Naive thymus-derived CD4-positive, alpha-beta T cell (primary cell): Measurements from ENCODE around the gene MSH6. TPM values are rescaled to one million over a fixed set of nuclear protein-coding genes. Genes with fewer than 3 reads are reported as not detected.

Experiments used
- ATAC-seq: fragments of 150-1000 bp; cut with Tn5 transposase; 2 replicates; pipeline ENCODE4 v1.10.0; 2021; ENCODE audit warnings: mild to moderate bottlenecking, moderate library complexity
- CTCF ChIA-PET: fragments of 350-600 bp; sonication (Branson Sonifier 250); formaldehyde crosslinking; loops from one replicate; lab custom pipeline; 2021; ENCODE audit warnings: antibody characterized with exemption; lab: Charles Lee
- POLR2A ChIA-PET: fragments of 350-600 bp; sonication (Branson Sonifier 250); formaldehyde crosslinking; loops from one replicate; lab custom pipeline; 2021; ENCODE audit warnings: antibody characterized with exemption, inconsistent platforms; lab: Charles Lee
- DNase-seq, 9 donors: peaks; one replicate each; pipeline versions ENCODE4 v3.0.0 to v3.0.0-alpha.2; 2020 to 2022; ENCODE audit warnings: mixed read lengths in 1 of 9
- H3K27ac ChIP-seq: one replicate; pipeline ENCODE4 v1.7.0; 2013; ENCODE audit warnings: mild to moderate bottlenecking, low read depth, low read length, moderate library complexity
- H3K27me3 ChIP-seq, 2 donors: one replicate each; pipeline ENCODE4 v1.7.0; 2013; ENCODE audit warnings: low read length in 2 of 2, mild to moderate bottlenecking in 2 of 2, moderate library complexity in 2 of 2; ENCODE audit not compliant: control insufficient read depth in 2 of 2, insufficient read depth in 2 of 2
- H3K36me3 ChIP-seq, 3 experiments: 1 replicate in 2 of 3; 2 replicates in 1 of 3; pipeline ENCODE4 v1.7.0; 2013; ENCODE audit warnings: low read length in 3 of 3, mild to moderate bottlenecking in 3 of 3, moderate library complexity in 1 of 3; ENCODE audit not compliant: insufficient read depth in 3 of 3, control insufficient read depth in 2 of 3
- H3K4me1 ChIP-seq, 2 donors: one replicate each; pipeline ENCODE4 v1.7.0; 2013; ENCODE audit warnings: low read length in 2 of 2, mild to moderate bottlenecking in 2 of 2, moderate library complexity in 1 of 2; ENCODE audit not compliant: control insufficient read depth in 2 of 2, insufficient read depth in 2 of 2
- H3K4me3 ChIP-seq: 2 replicates; pipeline ENCODE4 v1.7.0; 2013; ENCODE audit warnings: mild to moderate bottlenecking, low read length
- H3K9me3 ChIP-seq, 3 experiments: 1 replicate in 2 of 3; 2 replicates in 1 of 3; pipeline ENCODE4 v1.7.0; 2013; ENCODE audit warnings: low read length in 3 of 3; ENCODE audit not compliant: control insufficient read depth in 2 of 3
- H3K27ac Mint-ChIP-seq, 9 donors: one replicate each; pipeline ENCODE4 v1.8.0; 2020 to 2022; ENCODE audit warnings: mixed read lengths in 9 of 9, mild to moderate bottlenecking in 8 of 9, moderate library complexity in 5 of 9, inconsistent platforms in 2 of 9
- H3K27me3 Mint-ChIP-seq, 5 donors: one replicate each; pipeline ENCODE4 v1.8.0; 2021 to 2022; ENCODE audit warnings: mixed read lengths in 5 of 5, mild to moderate bottlenecking in 1 of 5
- H3K36me3 Mint-ChIP-seq, 5 donors: one replicate each; pipeline ENCODE4 v1.8.0; 2020 to 2022; ENCODE audit warnings: mixed read lengths in 5 of 5, mild to moderate bottlenecking in 3 of 5, inconsistent platforms in 1 of 5
- H3K4me1 Mint-ChIP-seq, 7 donors: one replicate each; pipeline ENCODE4 v1.8.0; 2020 to 2022; ENCODE audit warnings: mixed read lengths in 7 of 7, mild to moderate bottlenecking in 3 of 7, inconsistent platforms in 1 of 7
- H3K4me3 Mint-ChIP-seq, 10 donors: one replicate each; pipeline ENCODE4 v1.8.0; 2020 to 2022; ENCODE audit warnings: mild to moderate bottlenecking in 10 of 10, mixed read lengths in 10 of 10, moderate library complexity in 6 of 10, inconsistent platforms in 2 of 10
- H3K9me3 Mint-ChIP-seq, 11 donors: one replicate each; pipeline ENCODE4 v1.8.0; 2020 to 2022; ENCODE audit warnings: mixed read lengths in 11 of 11, mild to moderate bottlenecking in 4 of 11, inconsistent platforms in 1 of 11, moderate library complexity in 1 of 11
- intact Hi-C, 2 donors: fragments of 100-400 bp; cut with micrococcal nuclease; formaldehyde crosslinking; loops; one replicate each; pipeline ENCODE4 v1.15.1; 2023
- polyA plus RNA-seq, 2 donors: library from polyadenylated mRNA; unstranded; fragments of 300-500 nt; fragmentation: Illumina TruSeq; gene quantifications; one replicate each; pipeline ENCODE4 v1.2.3, GENCODE V29; 2021
- total RNA-seq, 6 experiments: library from RNA in 5 of 6; stranded (reverse) in 5 of 6; gene quantifications; 1 replicate in 5 of 6; 2 replicates in 1 of 6; pipeline ENCODE4 v1.2.3 and lab custom pipeline; 2021 to 2026

MSH6 gene
- total and polyA plus RNA-seq, 7 experiments from 2014 or later = 20.5 to 82.3 (median 41.6) TPM

DNA sequence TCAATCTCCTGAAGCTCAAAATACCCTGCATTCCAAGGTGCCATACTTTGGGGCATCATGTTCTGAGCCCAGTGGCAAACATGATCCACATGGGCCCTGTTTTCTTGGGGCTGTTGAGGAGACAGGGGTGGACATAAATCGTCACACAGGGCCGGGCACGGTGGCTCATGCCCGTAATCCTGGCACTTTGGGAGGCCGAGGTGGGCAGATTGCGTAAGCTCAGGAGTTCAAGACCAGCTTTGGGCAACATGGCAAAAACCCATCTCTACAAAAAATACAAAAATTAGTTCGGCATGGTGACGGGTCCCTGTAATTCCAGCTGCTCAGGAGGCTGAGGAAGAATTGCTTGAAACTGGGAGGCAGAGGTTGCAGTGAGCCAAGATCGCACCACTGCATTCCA, 13.6 kb upstream of the MSH6 start:
- peaks cover 0 to 3% (median 0%) of the 10 kb centered on the region in 5 donors for H3K36me3 Mint-ChIP-seq
- peak overlapping the region in 1 of 9 donors; percentile 36 for H3K27ac Mint-ChIP-seq
- no peaks in the 10 kb centered on the region for H3K9me3 ChIP-seq
- ChIA-PET POLR2A (interaction anchor here (0.6 kb wide), 1 partner anchor 138 kb away, joined by 3 read pairs; no protein-coding TSS in a partner anchor), CTCF (interaction anchor here (1.0 to 5.1 kb wide), 2 partner anchors 433 to 448 kb away, joined by 4 to 83 read pairs; no protein-coding TSS in a partner anchor)
- ATAC-seq (no peak), DNase-seq (no peak)
- H3K4me1 Mint-ChIP-seq = peaks cover 0 to 8% (median 4%) of the 10 kb centered on the region in 7 donors
- no peaks in the 10 kb centered on the region for H3K27me3 ChIP-seq
- no peak overlapping the region for H3K4me3 ChIP-seq
- peaks cover 0 to 5% (median 0%) of the 10 kb centered on the region in 5 donors for H3K27me3 Mint-ChIP-seq
- no peak overlapping the region for H3K27ac ChIP-seq
- H3K4me3 Mint-ChIP-seq = no peak overlapping the region
- intact Hi-C loops = loop anchor here (5.0 kb wide), 2 partner anchors 247 to 382 kb away; no protein-coding TSS in a partner anchor
- peaks cover 0 to 3% (median 0%) of the 10 kb centered on the region in 11 donors for H3K9me3 Mint-ChIP-seq
- no peaks in the 10 kb centered on the region for H3K36me3 ChIP-seq
- no peaks in the 10 kb centered on the region for H3K4me1 ChIP-seq

DNA sequence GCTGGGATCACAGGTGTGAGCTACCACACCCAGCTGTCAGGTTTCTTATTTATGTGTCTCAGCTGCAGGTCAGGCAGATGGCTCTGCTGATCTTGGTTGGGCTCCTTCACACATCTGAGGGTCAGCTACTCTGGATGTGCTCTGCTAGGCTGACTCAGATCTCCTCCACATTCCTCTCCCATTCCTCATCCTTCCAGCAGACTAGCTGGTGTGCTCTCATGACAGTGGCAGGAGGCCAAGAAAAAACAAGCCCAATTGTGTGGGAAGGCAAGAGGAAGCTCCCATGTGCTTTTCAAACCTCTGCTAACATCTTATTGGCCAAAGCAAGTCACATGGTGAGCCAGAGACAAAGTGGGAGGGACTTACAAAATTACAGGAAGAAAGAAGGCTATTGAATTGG, 11.7 kb upstream of the MSH6 start:
- ATAC-seq (no peak), DNase-seq (no peak)
- Mint-ChIP-seq H3K36me3 (peaks cover 0 to 3% (median 0%) of the 10 kb centered on the region in 5 donors), H3K9me3 (peaks cover 0 to 3% (median 0%) of the 10 kb centered on the region in 11 donors), H3K4me3 (no peak overlapping the region), H3K27me3 (peaks cover 0 to 13% (median 0%) of the 10 kb centered on the region in 5 donors), H3K27ac (no peak overlapping the region), H3K4me1 (peaks cover 0 to 12% (median 4%) of the 10 kb centered on the region in 7 donors)
- no peaks in the 10 kb centered on the region for H3K27me3 ChIP-seq
- no peak overlapping the region for H3K4me3 ChIP-seq
- CTCF ChIA-PET = interaction anchor here (0.5 to 1.4 kb wide), 2 partner anchors 11 to 412 kb away, joined by 3 read pairs; no protein-coding TSS in a partner anchor
- intact Hi-C loops = no loop called here
- POLR2A ChIA-PET = no interaction called here
- H3K9me3 ChIP-seq = no peaks in the 10 kb centered on the region
- H3K36me3 ChIP-seq = no peaks in the 10 kb centered on the region
- no peaks in the 10 kb centered on the region for H3K4me1 ChIP-seq
- no peak overlapping the region for H3K27ac ChIP-seq

DNA sequence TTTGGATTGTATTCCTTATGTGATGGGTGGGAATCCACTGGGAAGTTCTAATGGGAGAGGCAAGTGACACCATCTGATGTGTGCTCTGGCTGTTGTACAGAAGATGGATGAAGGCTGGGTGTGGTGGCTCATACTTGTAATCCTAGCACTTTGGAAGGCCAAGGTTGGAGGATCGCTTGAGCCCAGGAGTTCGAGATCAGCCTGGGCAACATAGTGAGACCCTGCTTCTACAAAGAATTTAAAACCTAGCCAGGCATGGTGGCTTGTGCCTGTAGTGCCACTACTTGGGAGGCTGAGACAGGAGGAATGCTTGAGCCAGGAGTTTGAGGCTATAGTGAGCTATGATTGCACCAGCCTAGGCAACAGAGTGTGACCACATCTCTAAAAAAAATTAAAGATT, 10.6 kb upstream of the MSH6 start:
- Histone ChIP-seq H3K27me3 (no peaks in the 10 kb centered on the region), H3K27ac (no peak overlapping the region), H3K36me3 (no peaks in the 10 kb centered on the region), H3K4me1 (no peaks in the 10 kb centered on the region), H3K9me3 (no peaks in the 10 kb centered on the region), H3K4me3 (no peak overlapping the region)
- CTCF ChIA-PET = no interaction called here
- peaks cover 0 to 3% (median 0%) of the 10 kb centered on the region in 11 donors for H3K9me3 Mint-ChIP-seq
- intact Hi-C loops = no loop called here
- peaks cover 0 to 12% (median 4%) of the 10 kb centered on the region in 7 donors for H3K4me1 Mint-ChIP-seq
- H3K36me3 Mint-ChIP-seq = peaks cover 0 to 3% (median 0%) of the 10 kb centered on the region in 5 donors
- DNase-seq (no peak), ATAC-seq (no peak)
- H3K27ac Mint-ChIP-seq = no peak overlapping the region
- POLR2A ChIA-PET = no interaction called here
- peaks cover 0 to 13% (median 0%) of the 10 kb centered on the region in 5 donors for H3K27me3 Mint-ChIP-seq
- no peak overlapping the region for H3K4me3 Mint-ChIP-seq

DNA sequence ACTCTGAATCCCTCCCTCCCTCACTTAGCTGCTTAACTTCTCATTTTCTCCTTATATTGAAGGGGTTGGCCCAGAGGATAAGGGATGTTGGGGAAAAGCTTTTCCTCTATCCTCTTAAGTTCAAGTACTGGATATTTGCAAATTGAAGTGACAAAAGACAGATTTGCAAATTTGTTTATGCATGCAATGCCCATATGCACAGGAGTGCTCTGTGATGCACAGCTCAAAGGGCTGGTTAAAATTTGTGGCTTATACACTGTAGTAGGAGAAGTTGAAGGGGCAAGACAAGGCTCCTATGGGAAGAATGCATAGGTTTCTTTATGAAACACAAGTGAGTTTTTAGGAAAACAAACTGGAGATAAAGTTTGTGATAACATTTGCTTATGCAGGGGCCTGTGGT, 8.4 kb upstream of the MSH6 start:
- H3K9me3 ChIP-seq = no peaks in the 10 kb centered on the region
- peaks cover 0 to 12% (median 0%) of the 10 kb centered on the region in 7 donors for H3K4me1 Mint-ChIP-seq
- POLR2A ChIA-PET = interaction anchor here (0.5 kb wide), 1 partner anchor 872 kb away, joined by 7 read pairs; no protein-coding TSS in a partner anchor
- no peak overlapping the region for H3K27ac ChIP-seq
- peaks cover 0 to 17% (median 0%) of the 10 kb centered on the region in 5 donors for H3K27me3 Mint-ChIP-seq
- peaks cover 0 to 3% (median 0%) of the 10 kb centered on the region in 11 donors for H3K9me3 Mint-ChIP-seq
- ATAC-seq (no peak), DNase-seq (no peak)
- no peak overlapping the region for H3K27ac Mint-ChIP-seq
- H3K27me3 ChIP-seq = no peaks in the 10 kb centered on the region
- H3K4me3 Mint-ChIP-seq = no peak overlapping the region
- intact Hi-C loops = no loop called here
- CTCF ChIA-PET = no interaction called here
- peaks cover 0 to 3% (median 0%) of the 10 kb centered on the region in 5 donors for H3K36me3 Mint-ChIP-seq
- no peaks in the 10 kb centered on the region for H3K4me1 ChIP-seq
- no peaks in the 10 kb centered on the region for H3K36me3 ChIP-seq
- H3K4me3 ChIP-seq = no peak overlapping the region

DNA sequence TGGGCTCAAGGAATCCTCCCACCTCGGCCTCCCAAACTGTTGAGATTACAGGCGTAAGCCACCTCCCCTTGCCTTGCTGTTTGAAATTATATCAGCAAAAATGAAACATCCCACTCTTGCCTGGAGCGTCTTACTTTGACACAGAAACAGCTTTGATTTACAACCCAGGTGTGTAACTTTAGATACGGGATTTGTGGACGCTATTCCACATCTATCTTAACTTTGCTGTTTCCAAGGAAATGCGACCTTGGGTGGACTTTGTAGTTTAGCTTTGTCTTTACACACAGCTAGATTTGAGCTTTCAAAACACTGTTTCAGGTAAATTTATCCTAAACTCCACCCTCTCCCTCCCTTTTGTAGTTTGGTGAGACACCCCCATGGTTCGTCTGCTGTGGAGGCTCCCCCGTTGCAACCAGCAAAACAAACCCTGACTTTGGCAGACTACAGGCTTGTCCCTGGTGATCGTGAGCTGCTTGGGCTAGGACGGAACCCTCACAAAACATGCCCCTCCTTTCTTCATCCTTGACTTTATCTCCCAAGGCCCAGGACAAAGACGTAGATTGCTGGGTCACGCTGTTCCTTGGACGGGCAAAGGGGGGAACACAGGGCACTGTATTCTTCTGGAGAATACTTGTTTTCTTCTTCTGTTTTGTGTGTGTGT, 5.5 kb upstream of the MSH6 start:
- Mint-ChIP-seq H3K36me3 (no peaks in the 10 kb centered on the region), H3K27ac (no peak overlapping the region), H3K27me3 (peaks cover 0 to 17% (median 0%) of the 10 kb centered on the region in 5 donors), H3K9me3 (no peaks in the 10 kb centered on the region), H3K4me3 (no peak overlapping the region), H3K4me1 (peaks cover 0 to 5% (median 3%) of the 10 kb centered on the region in 7 donors)
- no peak overlapping the region for H3K4me3 ChIP-seq
- ChIA-PET POLR2A (interaction anchor here (0.8 kb wide), 1 partner anchor 10 kb away, joined by 3 read pairs; no protein-coding TSS in a partner anchor), CTCF (no interaction called here)
- H3K4me1 ChIP-seq = no peaks in the 10 kb centered on the region
- no peaks in the 10 kb centered on the region for H3K9me3 ChIP-seq
- H3K27me3 ChIP-seq = no peaks in the 10 kb centered on the region
- no peak for ATAC-seq
- DNase-seq = no peak
- H3K27ac ChIP-seq = no peak overlapping the region
- intact Hi-C loops = no loop called here
- H3K36me3 ChIP-seq = no peaks in the 10 kb centered on the region

DNA sequence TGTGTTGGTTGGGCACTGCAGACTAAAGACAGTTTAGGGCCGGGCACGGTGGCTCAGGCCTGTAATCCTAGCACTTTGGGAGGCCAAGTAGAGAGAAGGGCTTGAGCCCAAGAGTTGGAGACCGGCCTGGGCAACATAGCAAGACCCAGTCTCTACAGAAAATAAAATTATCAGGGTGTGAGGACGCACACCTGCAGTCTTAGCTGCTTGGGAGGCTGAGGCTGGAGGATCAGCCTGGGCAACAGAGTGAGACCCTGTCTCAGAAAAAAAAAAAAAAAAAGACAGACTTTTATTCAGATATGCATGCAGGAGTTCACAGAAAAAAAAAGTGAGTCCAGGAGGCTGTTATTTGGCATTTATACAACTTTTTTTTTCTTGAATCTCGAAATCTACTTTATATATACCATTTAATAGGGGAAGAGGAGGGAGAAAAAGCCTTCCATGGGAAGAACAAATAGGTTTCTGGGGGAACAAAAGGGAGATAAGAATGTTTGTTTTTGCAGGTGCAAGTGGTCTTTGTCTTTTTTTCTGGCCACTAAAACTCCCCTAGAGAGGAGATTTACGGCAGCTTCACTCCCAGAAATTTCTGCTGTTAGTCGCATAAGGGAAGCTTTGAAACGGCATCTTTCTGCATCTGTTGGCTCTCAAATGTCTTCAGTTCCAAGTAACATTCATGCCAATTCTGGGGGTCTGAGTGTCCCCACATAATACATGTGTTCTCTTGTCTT, 4.1 kb upstream of the MSH6 start:
- H3K36me3 ChIP-seq = no peaks in the 10 kb centered on the region
- H3K36me3 Mint-ChIP-seq = peaks cover 0 to 3% (median 0%) of the 10 kb centered on the region in 5 donors
- no peak for DNase-seq
- no peak overlapping the region for H3K4me3 ChIP-seq
- ATAC-seq = no peak
- H3K27me3 ChIP-seq = no peaks in the 10 kb centered on the region
- H3K4me1 ChIP-seq = no peaks in the 10 kb centered on the region
- POLR2A ChIA-PET = no interaction called here
- CTCF ChIA-PET = no interaction called here
- no peak overlapping the region for H3K27ac ChIP-seq
- intact Hi-C loops = no loop called here
- H3K9me3 ChIP-seq = no peaks in the 10 kb centered on the region
- H3K27me3 Mint-ChIP-seq = peaks cover 0 to 13% (median 0%) of the 10 kb centered on the region in 5 donors
- no peaks in the 10 kb centered on the region for H3K9me3 Mint-ChIP-seq
- H3K4me3 Mint-ChIP-seq = no peak overlapping the region
- H3K4me1 Mint-ChIP-seq = peaks cover 0 to 6% (median 3%) of the 10 kb centered on the region in 7 donors
- no peak overlapping the region for H3K27ac Mint-ChIP-seq
